BJ (cell line): ENCODE data around the gene CPSF4L. TPM values are rescaled to one million over a fixed set of nuclear protein-coding genes. Genes with fewer than 3 reads are reported as not detected.

Experiments
- CTCF ChIA-PET: fragments of 350-600 bp; formaldehyde crosslinking; extraction: SDS; loops from one replicate; lab custom pipeline; 2021; ENCODE audit warnings: antibody characterized with exemption, inconsistent platforms; lab: Yijun Ruan, JAX
- POLR2A ChIA-PET: fragments of 300-600 bp; sonication (Branson Sonifier 250); formaldehyde crosslinking; extraction: SDS; loops from one replicate; lab custom pipeline; 2021; ENCODE audit warnings: antibody characterized with exemption; lab: Charles Lee
- DNase-seq: peaks from one replicate; pipeline ENCODE4 v3.0.0-alpha.2; 2011; ENCODE audit warnings: low read depth
- H3K27me3 ChIP-seq: 2 replicates; pipeline ENCODE4 v1.6.0; 2011; ENCODE audit warnings: low read length; ENCODE audit not compliant: control insufficient read depth, insufficient read depth
- H3K36me3 ChIP-seq: 2 replicates; pipeline ENCODE4 v1.5.1; 2011; ENCODE audit warnings: low read length; ENCODE audit not compliant: control insufficient read depth, insufficient read depth
- H3K4me3 ChIP-seq: 2 replicates; pipeline ENCODE4 v1.5.1; 2011; ENCODE audit warnings: low read depth, mild to moderate bottlenecking, control low read depth, low read length
- CTCF ChIP-seq: IDR thresholded peaks from 2 replicates; pipeline ENCODE4 v1.5.1; 2011; ENCODE audit warnings: low read depth, mild to moderate bottlenecking, control low read depth, inconsistent platforms, low read length, moderate library complexity; ENCODE audit not compliant: insufficient read depth
- polyA plus RNA-seq: library from polyadenylated mRNA; depleted of rRNA; stranded (reverse); fragments of >200 nt; gene quantifications from 2 replicates; pipeline ENCODE4 v1.2.3, GENCODE V29; 2011

Gene CPSF4L
- polyA plus RNA-seq, 1 experiment, result 0.13 TPM

DNA sequence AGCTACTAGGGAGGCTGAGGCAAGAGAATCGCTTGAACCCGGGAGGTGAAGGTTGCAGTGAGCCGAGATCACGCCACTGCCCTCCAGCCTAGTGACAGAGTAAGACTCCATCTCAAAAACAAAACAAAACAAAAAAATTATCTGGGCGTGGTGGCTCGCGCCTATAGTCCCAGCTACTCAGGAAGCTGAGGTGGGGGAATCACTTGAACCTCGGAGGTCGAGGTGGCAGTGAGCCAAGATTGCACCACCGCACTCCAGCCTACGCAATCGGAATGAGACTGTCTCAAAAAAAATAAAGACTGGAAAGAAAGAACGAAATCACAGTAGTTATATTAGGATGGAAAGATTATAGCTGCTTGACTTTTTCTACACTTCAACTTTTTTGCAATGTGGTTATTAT lies 49.9 kb downstream of the CPSF4L start:
- ChIA-PET CTCF (interaction anchor here (0.9 kb wide), 1 partner anchor 17 kb away, joined by 3 read pairs; no protein-coding TSS in a partner anchor), POLR2A (no interaction called here)
- TF ChIP-seq CTCF, result no peak
- H3K27me3 ChIP-seq, result no peaks in the 10 kb centered on the region
- DNase-seq, result no peak
- H3K36me3 ChIP-seq, result peaks cover 18% of the 10 kb centered on the region
- no peak overlapping the region for H3K4me3 ChIP-seq

- peak; percentile 45 for TF ChIP-seq CTCF
- no peaks in the 10 kb centered on the region for H3K27me3 ChIP-seq
- peaks cover 24% of the 10 kb centered on the region for H3K36me3 ChIP-seq
- POLR2A ChIA-PET, result no interaction called here
- H3K4me3 ChIP-seq, result no peak overlapping the region
- no peak for DNase-seq
- CTCF ChIA-PET, result interaction anchor here (0.7 to 1.2 kb wide), 4 partner anchors 9 to 19 kb away, joined by 3 read pairs; no protein-coding TSS in a partner anchor
These were observed 51.5 kb downstream of the CPSF4L start for GRCh38 chr17:73210002-73210678.

DNA sequence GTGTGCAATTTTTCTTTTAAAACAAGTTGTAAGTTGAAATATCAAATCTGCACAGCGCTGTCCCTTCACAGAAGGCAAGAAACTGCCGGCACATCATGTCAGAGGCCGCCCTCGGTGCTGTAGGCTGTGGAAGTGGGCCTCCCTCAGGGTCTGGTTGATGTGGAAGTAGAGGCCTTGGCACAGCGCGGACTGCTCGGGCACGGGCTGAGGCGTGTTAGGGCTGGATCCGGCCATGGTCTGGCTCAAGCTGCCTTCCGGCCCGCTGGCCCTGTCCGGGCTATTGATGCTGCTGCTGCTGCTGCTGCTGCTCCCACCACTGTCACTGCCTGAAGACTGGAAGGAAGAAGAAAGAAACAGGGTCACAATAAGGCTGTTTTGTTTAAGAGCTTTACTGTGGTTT lies 52.2 kb downstream of the CPSF4L start:
- Histone ChIP-seq H3K27me3 (no peaks in the 10 kb centered on the region), H3K36me3 (peaks cover 26% of the 10 kb centered on the region), H3K4me3 (no peak overlapping the region)
- CTCF ChIA-PET, result interaction anchor here (0.5 kb wide), 1 partner anchor 13 kb away, joined by 3 read pairs; no protein-coding TSS in a partner anchor
- no peak for DNase-seq
- TF ChIP-seq CTCF, result no peak
- POLR2A ChIA-PET, result no interaction called here

- DNase-seq, result no peak
These were observed 53.4 kb downstream of the CPSF4L start for GRCh38 chr17:73208139-73208827.

More at GRCh38 chr17:73208139-73208827, 53.4 kb downstream of the CPSF4L start:
- TF ChIP-seq CTCF, result no peak
- POLR2A ChIA-PET, result interaction anchor here (0.5 kb wide), 1 partner anchor 13 kb away, joined by 7 read pairs; no protein-coding TSS in a partner anchor
- peaks cover 28% of the 10 kb centered on the region for H3K36me3 ChIP-seq
- H3K4me3 ChIP-seq, result no peak overlapping the region
- H3K27me3 ChIP-seq, result no peaks in the 10 kb centered on the region
- CTCF ChIA-PET, result interaction anchor here (1.5 kb wide), 1 partner anchor 11 kb away, joined by 8 read pairs; no protein-coding TSS in a partner anchor
